ENCODE measurements around the gene ERVMER34-1. TPM values are rescaled to one million over a fixed set of nuclear protein-coding genes. Genes with fewer than 3 reads are reported as not detected.

The ERVMER34-1 gene, protein sequence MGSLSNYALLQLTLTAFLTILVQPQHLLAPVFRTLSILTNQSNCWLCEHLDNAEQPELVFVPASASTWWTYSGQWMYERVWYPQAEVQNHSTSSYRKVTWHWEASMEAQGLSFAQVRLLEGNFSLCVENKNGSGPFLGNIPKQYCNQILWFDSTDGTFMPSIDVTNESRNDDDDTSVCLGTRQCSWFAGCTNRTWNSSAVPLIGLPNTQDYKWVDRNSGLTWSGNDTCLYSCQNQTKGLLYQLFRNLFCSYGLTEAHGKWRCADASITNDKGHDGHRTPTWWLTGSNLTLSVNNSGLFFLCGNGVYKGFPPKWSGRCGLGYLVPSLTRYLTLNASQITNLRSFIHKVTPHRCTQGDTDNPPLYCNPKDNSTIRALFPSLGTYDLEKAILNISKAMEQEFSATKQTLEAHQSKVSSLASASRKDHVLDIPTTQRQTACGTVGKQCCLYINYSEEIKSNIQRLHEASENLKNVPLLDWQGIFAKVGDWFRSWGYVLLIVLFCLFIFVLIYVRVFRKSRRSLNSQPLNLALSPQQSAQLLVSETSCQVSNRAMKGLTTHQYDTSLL
- total RNA-seq: not detected

DNA sequence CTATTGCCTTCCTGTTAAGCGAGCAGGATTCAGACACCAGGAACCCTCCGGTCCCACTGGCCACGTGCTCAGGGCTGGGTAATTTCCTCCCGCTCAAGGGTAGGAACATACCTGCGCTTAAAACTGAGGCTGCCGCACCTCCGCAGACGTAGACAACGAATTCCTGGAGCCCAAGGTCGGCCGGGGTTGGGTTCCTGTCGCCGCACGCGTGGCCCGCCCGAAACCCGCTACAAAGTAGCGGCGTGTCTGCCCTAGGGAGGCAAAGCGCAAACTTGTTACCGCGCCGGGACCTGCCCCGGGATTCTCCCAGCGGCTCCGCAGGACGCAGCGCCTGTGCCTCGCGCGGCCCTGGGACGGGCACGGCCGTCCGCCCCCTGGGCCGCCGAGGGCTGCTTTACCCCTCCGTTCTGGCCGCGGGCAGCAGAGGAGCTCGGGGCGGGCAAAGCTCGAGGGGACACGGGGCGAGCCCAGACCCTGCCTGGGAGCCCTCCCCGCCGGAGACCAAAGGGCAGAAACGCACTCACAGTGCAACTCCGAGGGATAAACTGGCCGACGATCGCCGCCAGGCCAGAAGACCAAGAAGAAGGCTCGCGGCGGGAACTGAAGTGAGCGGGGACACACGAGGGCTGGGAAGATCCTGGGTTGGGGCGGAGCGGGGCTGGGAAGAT is at the start of gene ERVMER34-1:
Gene ERVMER34-1 (minus strand): TSS at position 607 of the 668 bp plus-strand sequence. CDS start 5,905 bp downstream, outside the sequence.
- no peak for DNase-seq

DNA sequence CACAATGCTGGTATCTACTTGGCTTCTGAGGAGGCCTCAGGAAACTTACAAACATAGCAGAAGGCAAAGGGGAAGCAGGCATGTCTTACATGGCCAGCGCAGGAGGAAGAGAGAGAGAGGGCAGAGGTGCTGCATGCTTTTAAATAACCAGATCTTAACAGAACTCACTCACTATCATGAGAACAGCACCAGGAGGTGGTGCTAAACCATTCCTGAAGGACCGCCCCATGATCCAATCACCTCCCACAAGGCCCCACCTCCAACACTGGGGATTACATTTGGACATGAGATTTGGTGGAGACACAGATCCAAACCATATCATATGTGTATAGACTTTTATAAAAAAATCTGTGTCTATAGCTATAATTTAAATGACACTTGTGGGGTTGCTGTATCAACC is 48.6 kb upstream of the ERVMER34-1 start:
- no peak for DNase-seq

DNA sequence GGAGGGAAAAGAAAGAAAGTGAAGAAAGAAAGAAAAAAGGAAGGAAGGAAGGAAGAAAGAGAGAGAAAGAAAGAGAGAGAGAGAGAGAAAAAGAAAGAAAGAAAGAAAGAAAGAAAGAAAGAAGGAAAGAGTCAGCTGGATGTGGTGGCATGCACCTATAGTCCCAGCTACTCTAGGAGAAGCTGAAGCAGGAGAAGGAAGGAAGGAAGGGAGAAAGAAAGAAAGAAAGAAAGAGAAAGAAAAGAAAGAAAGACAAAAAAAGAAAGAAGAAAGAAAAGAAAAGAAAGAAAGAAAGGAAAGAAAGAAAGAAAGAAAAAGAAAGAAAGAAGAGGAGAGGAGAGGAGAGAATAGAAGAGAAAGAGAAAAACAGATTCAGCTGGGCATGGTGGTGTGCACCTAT is 44.3 kb upstream of the ERVMER34-1 start:
- no peak for DNase-seq

DNA sequence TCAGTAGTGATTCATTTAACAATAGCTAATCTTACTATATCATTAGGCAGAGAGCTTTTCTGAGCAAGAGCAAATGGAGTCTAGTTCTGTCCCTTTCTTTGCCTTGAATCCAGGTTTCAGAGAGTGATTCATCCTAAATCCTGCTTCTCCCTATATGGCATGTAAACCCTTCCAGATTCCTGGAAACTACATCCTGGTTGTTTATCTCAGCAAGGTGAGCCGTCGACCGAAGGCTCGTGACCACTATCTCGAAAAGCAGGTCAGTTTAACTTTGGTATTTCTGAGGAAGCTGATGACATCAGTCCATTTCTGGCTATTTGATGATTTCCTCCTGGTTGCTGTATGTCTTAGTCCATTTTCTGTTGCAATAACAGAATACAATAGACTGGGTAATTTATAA is 40.7 kb upstream of the ERVMER34-1 start:
- DNase-seq: no peak

DNA sequence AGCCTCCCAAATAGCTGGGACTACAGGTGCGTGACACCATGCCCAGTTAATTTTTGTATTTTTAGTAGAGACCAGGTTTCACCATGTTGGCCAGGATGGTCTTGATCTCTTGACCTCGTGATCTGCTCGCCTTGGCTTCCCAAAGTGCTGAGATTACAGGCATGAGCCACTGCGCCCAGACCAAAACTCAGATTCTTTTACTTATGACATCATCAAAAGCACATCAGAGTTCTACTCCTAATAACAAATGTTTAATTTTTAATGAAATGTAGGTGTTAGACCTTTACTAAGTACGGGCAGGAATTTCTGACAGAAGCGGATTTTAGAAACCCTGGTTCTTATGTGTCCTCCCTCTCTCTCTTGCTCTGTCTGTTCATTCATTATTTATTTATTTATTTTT is 38.5 kb upstream of the ERVMER34-1 start:
- DNase-seq: no peak

DNA sequence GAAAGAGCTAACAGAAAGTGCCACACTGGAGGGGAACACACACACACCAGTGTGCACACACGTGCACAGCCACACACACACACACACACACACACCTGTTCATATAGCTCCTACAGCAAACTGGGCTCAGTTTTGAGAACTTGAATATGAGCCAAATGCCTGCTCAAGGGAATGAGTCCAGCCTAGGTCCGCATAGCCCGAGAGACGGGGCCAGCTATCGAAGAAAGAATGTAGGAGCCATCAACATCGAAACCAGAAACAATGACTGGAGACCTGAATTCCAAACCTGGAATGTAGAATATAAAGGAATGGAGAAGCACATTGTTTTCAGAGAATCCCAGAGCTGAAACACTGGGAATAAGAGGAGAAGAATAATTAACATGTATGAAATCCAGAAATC is 37.6 kb upstream of the ERVMER34-1 start:
- DNase-seq: no peak

DNA sequence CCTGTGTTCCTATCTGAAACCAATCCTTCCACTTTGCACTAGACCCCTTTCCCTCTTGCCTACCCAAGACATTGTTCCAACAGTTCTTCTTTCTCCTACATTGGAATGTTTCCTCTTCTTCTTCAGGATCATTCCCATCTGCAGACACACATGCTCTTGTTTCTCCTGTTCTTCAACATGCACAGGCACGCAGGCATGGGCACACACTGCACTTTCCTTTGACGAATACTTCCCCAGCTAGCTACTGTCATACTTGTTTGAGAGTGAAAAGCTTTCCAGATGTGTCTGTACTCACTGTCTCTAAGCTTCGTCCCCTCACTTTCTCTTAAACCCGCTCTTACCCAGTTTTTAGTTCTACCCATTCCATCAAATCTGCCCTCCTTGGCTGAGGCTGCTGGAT is 31.8 kb upstream of the ERVMER34-1 start:
- no peak for DNase-seq

DNA sequence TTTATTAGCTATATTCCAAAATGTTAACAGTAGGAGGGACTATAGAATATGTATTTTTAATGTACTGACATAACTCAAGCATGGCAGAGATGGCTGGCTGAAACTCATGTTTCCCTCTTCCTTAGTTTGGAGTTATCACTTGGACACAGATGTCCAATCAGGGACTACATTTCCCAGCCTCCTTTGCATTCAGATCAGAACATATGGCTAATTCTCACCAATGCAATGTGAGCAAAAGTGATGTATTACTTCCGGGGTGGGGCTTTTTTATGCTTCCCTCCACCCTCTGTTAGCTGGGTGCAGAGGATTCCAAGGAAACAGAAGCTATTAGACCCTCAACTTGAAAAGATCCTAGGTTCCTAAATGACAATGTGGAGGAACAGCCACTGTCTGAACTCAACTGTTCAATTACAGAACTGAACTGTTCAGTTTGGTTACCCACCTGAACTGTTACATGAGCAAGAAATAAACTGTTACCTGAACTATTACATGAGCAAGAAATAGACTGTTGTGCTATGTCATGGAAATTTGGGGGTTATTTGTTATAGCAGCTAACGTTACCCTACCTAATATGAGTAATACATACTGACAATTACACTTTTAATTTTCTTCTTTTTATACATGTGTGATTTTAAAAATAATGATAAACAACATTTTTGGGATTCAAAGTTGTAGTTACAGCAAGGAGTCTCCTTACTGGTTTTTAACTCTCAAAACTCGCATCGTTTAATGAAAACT is 29.6 kb upstream of the ERVMER34-1 start:
- DNase-seq: no peak

DNA sequence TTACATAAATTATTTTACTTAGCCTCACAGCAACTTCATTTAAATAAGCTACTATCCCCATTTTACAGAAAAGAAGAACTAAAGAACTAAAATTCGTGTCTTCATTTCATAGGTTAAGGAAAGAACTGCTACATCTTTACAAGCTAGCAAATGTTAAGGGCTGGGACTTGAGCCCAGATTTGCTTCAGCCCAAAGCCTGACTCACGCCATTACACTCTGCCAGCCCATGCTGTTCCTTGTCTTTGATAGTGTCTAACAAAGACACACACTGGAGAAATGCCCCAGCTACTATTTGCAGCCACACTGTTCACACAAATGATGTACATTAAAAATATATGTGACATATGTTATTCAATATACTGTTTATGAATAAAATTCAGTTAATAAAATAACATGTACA is 29.0 kb upstream of the ERVMER34-1 start:
- DNase-seq: no peak

DNA sequence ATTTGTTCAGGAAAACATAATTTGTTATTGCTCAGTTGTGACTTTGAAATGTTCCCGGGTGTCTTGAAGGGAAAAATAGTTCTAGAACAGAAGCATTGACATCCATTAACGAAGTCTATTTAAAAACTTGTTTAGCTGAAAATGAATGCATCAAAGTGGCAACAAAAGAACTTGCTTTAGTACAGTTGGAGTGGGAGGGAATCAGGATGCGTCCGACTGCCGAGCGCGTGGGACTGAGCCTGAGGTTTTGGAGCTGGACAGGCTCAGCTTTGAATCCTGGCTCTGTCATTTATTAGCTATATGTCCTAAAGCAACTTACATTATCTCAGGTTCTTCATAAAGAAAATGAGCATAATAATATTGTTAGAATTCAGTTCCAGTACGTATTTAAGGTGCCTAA is 9.0 kb upstream of the ERVMER34-1 start:
- DNase-seq: no peak

DNA sequence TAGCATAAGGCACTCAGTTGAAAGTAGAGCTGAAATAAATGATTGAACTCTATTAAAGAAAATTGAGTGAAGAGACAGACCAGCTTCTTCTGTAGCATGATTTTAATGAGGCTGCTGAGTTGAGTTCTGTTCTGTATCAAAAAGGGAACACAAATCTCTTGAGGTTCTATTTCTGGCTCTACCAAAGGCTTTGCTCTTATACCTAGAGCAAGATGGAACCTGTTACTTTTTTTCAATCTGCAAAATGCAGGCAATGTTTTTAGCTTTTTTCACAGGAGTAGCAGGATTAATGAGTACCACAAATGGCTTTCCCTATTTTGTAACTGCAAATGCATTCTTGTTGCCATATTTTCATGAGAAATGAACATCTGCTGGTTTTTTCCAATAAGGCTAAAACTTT is 4.2 kb upstream of the ERVMER34-1 start:
- no peak for DNase-seq

DNA sequence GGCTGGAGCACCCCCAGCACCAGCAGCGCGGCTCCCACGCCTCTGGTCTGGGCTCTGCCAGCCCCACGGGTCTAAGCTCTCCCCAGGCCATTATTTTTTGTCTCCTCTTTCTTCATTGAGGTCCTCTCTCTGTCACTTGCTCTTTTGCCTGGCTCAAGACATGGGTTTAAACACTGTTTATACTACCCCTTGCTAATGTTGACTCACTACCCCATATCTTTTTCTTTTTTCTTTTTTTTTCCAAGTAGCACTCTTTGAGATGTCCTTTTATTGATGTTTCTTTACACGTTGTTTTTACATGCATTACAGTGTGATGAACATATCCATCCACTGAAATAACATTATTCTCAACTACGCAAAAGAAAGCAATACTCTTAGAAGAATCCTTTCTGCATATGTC is 1.7 kb upstream of the ERVMER34-1 start:
- no peak for DNase-seq

DNA sequence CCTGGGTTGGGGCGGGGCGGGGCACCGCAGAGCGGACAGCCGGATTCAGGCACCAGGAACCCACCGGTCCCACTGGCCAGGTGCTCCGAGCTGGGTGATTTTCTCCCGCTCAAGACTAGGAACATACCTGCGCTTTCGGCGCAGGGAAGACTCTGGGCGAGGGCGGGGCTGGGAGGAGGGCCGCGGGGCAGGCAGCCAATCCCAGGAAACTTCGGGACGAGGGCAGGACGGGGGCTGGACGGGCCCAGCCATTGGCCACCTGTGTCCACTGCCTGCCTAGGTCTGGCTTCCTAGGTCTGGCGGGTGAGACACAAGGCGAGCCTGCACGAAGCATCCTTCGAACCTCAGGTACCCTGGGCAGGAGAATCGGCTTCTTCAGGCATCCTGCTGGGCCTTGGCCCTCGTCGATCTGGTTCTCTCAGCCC is 274 bp upstream of the ERVMER34-1 start:
- no peak for DNase-seq

DNA sequence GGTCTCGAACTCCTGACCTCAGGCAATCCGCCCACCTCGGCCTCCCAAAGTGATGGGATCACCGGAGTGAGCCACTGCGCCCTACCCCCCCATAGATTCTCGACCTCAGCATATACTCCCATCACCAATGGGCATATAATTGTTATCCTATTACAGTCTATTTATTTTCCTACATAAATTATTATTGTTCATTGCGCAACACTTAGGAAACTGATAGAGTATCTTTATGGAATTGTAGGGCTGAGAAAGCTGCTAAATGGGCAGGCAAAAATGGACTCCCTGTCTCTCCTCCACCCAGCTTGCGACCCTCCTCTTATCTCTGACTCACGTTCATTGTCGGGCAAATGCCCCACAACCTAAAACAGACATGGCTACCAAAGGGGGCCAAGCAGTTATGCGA is 1.0 kb downstream of the ERVMER34-1 start:
- DNase-seq: no peak

DNA sequence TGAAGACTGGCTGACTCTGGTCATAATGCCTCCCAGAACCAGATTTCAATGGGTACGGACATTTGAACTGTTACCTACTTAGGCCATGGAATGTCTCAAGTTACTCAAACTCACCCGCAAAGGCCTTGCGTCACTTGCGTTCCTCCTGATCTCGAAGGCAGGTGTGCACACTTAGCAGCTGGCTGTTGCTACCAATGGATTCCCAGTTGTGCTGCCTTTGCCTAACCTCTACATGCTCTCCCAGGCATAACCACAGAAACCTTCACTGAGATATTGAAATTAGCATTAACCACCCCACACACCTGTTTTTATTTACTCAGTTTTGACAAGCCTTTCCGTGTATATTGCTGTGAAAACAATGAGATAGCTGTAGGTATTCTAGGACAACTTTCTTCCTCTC is 2.8 kb downstream of the ERVMER34-1 start:
- DNase-seq: no peak

DNA sequence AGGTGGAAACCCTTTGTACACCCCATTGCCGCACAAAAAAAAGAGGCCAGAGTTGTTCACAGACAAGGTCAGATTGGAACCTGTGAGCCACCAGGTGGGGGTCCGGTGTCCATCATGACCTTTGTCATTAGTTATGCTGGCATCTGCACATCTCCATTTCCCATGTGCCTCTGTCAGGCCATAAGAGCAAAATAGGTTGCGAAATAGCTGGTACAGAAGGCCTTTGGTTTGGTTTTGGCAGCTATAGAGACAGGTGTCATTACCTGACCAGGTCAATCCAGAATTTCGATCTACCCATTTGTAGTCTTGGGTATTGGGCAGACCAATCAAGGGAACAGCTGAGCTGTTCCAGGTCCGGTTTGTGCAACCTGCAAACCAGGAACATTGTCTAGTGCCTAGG is 6.6 kb downstream of the ERVMER34-1 start:
- DNase-seq: no peak

DNA sequence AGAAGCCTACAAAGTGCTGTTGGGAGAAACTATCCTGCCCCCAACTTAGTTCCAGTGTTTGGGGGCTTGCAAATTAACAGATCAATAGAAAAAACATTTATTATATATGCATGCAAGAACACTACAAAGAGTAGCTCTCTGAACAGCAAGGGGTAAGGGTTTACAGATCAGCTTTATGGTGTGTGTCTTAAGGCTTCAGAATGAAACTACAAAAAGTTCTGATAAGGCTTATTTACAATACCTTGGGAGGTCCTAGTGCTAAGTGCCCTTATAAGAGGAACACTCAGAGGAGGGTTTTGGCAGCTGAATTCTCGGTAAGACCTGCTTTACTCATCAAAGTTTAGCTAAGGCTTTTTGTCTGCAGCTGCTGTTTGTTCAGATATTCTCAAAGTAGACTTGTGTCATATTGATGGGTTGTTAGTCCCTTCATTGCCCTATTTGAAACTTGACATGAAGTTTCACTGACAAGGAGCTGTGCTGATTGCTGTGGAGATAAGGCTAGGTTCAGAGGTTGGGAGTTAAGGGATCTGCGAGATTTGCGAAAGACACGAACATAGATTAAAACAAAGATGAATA is 7.7 kb downstream of the ERVMER34-1 start:
- no peak for DNase-seq

DNA sequence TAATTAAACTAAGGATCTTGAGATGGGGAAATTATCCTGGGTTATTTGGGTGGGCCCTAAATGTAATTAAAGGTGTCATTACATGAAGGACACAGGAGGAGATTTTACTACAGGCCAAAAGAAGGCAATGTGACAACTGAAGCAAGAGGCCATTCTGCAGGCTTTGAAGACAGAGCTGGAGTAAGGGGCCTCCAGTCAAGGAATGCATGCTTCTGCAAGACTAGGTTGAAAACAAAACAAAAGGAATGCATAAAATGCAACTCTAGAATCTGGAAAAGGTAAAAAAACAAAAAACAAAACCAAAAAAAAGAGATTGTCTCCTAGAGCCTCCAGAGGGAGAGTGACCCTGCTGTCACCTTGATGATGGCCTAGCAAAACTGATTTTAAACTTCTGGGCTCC is 21.6 kb downstream of the ERVMER34-1 start:
- DNase-seq: no peak

DNA sequence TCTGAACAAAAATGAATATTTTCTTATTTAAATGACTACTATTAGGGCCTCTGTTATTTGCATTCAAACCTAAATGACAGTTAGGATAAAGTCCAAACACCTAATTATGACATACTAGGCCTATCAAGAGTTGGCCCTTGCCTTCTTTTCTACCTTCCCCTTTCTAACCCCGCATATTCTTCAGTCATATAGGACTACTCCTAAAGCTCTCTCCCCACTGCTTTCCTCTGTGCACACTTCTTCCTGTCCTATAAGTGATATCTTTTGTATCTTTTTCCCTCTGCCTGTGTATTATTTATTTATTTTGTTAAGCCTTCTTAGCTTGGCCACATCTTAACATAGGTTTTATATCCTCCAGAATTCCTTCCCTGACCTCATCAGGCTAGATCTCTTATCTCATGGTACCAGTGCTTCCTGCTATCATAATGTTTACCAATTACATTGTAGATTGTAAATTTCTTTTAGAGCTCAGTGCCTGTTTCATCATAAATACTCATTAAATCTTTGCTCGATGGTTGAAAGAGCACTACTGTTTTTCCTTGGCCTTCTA is 22.5 kb downstream of the ERVMER34-1 start:
- no peak for DNase-seq

DNA sequence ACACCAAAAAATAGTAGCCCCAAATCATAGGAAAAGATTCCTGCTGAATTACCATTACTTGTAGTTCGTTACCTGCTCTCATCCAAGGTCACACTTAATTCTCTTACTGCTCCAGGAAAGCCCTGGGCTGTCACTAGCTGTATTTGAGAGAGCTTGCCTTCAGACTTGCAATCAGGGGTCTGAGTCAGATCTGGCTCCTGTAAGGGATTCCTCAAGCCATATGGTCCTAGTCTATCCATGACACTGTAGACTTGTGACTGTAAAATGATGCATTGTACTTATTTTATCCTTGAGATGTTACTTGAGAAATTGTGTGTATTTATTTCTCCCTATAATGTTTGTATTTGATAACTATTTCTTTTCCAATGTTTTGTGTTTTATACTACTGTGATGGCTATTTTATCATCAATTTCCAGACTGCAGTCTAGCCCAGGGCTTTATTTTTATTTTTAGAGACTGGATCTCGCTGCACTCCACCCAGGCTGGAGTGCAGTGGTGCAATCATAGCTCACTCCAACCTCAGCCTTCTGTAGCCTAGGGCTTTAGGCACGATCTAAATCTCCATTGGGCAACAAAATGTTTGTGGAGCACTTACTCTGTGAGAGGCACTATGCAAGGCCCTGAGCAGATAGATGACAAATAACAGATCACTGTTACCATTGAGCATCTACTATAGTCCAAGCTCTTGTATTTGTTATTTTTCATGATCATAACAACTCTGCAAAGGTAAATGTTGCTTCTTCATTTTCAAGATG is 24.2 kb downstream of the ERVMER34-1 start:
- DNase-seq: no peak

DNA sequence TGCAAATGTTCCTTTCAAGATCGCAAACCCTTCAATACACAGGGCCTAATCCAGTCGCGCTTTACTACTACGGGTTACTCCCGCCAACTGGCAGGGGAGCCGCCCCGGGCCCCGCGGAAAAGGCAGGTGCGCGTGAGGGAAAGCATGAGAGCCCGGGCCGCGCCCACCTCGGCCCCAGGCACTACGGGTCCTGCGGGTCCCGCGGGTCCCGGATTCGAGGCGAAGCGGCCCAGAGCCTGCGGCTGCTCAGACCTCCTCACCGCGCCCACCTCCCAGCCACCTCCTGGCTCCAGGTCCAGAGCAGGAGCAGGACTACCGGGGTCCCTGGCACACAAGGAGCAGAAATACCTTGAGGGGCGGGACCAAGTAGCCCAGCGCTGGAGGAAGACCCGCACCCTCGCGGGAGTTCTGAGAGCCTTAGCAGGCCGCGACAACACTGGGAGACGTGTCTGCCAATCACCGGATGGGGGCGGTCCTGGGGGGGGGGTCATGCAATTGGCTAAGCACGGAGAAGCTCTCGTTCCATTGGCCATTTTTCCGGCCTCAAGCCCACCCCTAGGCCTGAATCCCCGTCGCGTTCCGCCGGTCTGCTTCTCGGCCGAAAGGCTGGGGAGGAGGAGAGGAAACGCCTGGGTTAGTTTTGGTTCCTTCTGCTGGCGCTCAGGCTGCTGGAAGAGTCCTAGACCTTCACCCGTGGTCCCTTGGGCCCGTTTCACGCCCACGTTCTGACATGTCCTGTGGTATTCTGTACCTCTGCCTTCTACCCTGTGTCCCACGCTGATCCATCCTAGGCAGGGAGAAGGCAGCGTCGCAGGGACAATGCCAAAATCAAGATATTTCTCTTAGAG is 29.0 kb downstream of the ERVMER34-1 start:
- peak; percentile 85 for DNase-seq
